GM10266 (cell line): Measurements from ENCODE around the gene GPHA2.

Source experiments
- DNase-seq: peaks from one replicate; pipeline ENCODE4 v3.0.0; 2012; ENCODE audit errors: extremely low spot score
- TF ChIP-seq, protein P1 (sequence below): IDR thresholded peaks from 2 replicates; pipeline ENCODE4 v1.5.1; 2012; ENCODE audit warnings: mild to moderate bottlenecking, low read depth; ENCODE audit not compliant: control insufficient read depth, insufficient read depth; ENCODE audit errors: missing control alignments

The GPHA2 gene

GRCh38 chr11:64891880-64892279 lies 43.8 kb downstream of the GPHA2 start:
- TF ChIP-seq, protein P1, sequence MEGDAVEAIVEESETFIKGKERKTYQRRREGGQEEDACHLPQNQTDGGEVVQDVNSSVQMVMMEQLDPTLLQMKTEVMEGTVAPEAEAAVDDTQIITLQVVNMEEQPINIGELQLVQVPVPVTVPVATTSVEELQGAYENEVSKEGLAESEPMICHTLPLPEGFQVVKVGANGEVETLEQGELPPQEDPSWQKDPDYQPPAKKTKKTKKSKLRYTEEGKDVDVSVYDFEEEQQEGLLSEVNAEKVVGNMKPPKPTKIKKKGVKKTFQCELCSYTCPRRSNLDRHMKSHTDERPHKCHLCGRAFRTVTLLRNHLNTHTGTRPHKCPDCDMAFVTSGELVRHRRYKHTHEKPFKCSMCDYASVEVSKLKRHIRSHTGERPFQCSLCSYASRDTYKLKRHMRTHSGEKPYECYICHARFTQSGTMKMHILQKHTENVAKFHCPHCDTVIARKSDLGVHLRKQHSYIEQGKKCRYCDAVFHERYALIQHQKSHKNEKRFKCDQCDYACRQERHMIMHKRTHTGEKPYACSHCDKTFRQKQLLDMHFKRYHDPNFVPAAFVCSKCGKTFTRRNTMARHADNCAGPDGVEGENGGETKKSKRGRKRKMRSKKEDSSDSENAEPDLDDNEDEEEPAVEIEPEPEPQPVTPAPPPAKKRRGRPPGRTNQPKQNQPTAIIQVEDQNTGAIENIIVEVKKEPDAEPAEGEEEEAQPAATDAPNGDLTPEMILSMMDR: no peak
- no peak for DNase-seq

GRCh38 chr11:64891215-64891848 lies 44.4 kb downstream of the GPHA2 start:
- DNase-seq: no peak
- TF ChIP-seq, protein P1: no peak

DNA sequence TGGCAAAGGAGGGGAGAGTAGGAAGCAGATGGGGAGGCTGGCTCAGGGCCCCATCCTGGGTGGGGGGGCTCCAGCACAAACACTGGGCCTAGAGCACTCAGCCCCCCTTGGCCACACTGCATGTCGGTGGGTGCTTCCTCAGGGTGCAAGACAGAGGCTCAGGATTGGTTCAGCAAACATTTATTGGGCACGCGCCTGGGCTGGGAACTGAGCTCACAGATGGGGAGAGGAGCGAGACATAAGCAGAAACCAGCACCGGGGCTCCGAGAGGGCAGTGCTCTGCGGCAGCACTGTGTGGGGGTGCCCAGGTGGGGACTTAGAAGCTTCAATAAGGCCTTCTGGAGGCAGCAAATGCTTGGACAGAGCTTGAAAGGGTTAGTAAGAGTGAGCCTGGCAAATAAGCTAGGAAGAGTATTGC lies 45.2 kb downstream of the GPHA2 start:
- TF ChIP-seq, protein P1: no peak
- DNase-seq: no peak

GRCh38 chr11:64888729-64889511 lies 46.8 kb downstream of the GPHA2 start:
- no peak for DNase-seq
- TF ChIP-seq, protein P1: no peak

DNA sequence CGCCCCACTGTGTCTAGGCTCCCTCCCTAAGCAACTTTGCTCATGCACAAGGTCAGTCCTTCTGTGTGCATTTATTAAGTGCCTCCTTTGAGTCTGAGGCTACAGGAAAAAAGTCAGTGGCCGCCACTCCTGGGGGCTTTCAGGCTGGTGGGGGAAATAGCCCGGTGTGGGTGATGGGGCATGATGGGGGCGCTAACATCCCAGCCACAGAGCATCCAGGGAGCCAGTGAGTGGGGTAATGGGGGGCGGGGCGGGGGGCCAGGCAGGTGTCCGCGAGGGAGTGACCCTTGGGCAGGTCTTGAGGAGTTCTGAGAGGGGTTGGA lies 47.3 kb downstream of the GPHA2 start:
- TF ChIP-seq, protein P1: no peak
- DNase-seq: no peak

DNA sequence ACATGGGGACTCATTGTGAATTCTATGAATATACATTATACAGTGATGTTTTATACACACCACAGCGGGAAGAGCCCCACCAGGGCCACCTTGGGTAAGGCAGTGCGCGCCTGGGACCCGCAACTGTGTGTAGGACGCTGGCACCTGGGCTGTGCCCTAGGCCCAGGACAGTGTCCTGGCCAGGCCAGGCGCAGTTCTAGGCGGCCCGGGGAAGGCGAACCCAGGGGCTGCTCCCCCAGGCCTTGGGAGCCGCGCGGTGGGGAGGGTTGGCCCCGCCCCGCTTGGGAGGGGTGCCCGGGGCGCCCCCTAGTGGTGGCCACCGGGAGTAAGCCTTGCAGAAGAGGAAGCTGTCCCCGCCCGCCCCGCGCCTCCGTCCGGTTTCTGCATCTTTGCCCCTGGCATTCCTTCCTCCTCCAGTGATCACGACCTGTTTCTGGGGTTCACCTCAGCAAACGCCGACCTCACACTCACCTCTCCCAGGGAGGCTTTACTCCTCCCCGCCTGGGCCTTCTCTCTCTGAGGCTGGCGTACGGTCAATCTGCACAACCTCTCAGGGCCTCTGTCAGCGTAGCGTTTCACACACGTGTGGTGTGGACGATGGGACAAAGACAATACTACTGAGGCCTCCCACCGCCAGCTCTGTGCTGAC lies 47.8 kb downstream of the GPHA2 start:
- DNase-seq: peak; percentile 91
- TF ChIP-seq, protein P1: peak; percentile 94
